GM12878 (cell line): Measurements from ENCODE around the gene C1QL1. TPM values are rescaled to one million over a fixed set of nuclear protein-coding genes. Genes with fewer than 3 reads are reported as not detected.

ENCODE experiments used
- ATAC-seq: fragments of 200-7000 bp; cut with Tn5 transposase; 3 replicates; pipeline ENCODE4 v1.9.1; 2020; ENCODE audit warnings: mild to moderate bottlenecking, moderate library complexity
- BruUV-seq: library from RNA; stranded (reverse); fragments of 400-500 nt; replicated peaks from 2 replicates; lab custom pipeline; 2021; lab: Mats Ljungman, UMichigan
- CTCF ChIA-PET: fragments of 300-600 bp; sonication (Branson Sonifier 250); formaldehyde crosslinking; extraction: SDS; loops from one replicate; lab custom pipeline; 2021; ENCODE audit warnings: inconsistent platforms; lab: Yijun Ruan, JAX
- POLR2A ChIA-PET: fragments of 350-600 bp; formaldehyde crosslinking; extraction: SDS; loops from one replicate; lab custom pipeline; 2021; ENCODE audit warnings: inconsistent platforms; lab: Charles Lee
- RAD21 ChIA-PET: fragments of 300-600 bp; sonication (Branson Sonifier 250); formaldehyde crosslinking; loops from one replicate; lab custom pipeline; 2023; ENCODE audit warnings: antibody characterized with exemption; ENCODE audit not compliant: unreplicated experiment; lab: Charles Lee
- SMC1A ChIA-PET: fragments of 300-600 bp; sonication (Branson Sonifier 250); formaldehyde crosslinking; loops from one replicate; lab custom pipeline; 2023; ENCODE audit not compliant: unreplicated experiment, uncharacterized antibody; lab: Charles Lee
- DNase-seq: peaks from one replicate; pipeline ENCODE4 v3.0.0-alpha.2; 2011; ENCODE audit warnings: low read depth, low spot score
- FAIRE-seq: peaks from 3 replicates; lab custom pipeline; 2011; peaks lifted over from hg19 to GRCh38; lab: Jason Lieb, UNC
- H2AFZ ChIP-seq: 2 replicates; pipeline ENCODE4 v1.6.0; 2011; ENCODE audit warnings: low read depth, low read length, control low read depth; ENCODE audit not compliant: control insufficient read depth
- H3K27ac ChIP-seq: 2 replicates; pipeline ENCODE4 v1.5.1; 2011; ENCODE audit warnings: control low read depth; ENCODE audit not compliant: control insufficient read depth, insufficient read depth
- H3K27me3 ChIP-seq, 2 experiments: replicated peaks in 1 of 2; 2 replicates each; pipeline versions ENCODE4 v1.6.0 to v1.6.1; 2011; ENCODE audit warnings: low read length in 1 of 2; ENCODE audit not compliant: control insufficient read depth in 2 of 2, insufficient read depth in 2 of 2
- H3K36me3 ChIP-seq, 2 experiments: 2 replicates each; pipeline ENCODE4 v1.5.1; 2011; ENCODE audit warnings: low read length in 1 of 2; ENCODE audit not compliant: control insufficient read depth in 2 of 2, insufficient read depth in 2 of 2
- H3K4me1 ChIP-seq: 2 replicates; pipeline ENCODE4 v1.6.1; 2011; ENCODE audit warnings: mild to moderate bottlenecking, low read length, moderate library complexity, mixed read lengths; ENCODE audit not compliant: control insufficient read depth, insufficient read depth
- H3K4me2 ChIP-seq: 2 replicates; pipeline ENCODE4 v1.6.0; 2011; ENCODE audit warnings: control low read depth; ENCODE audit not compliant: control insufficient read depth, insufficient read depth
- H3K4me3 ChIP-seq: fragments of 200-600 bp; sonication (generic); 2 replicates; pipeline ENCODE4 v1.5.1; 2016
- H3K79me2 ChIP-seq: 2 replicates; pipeline ENCODE4 v1.6.0; 2011; ENCODE audit warnings: low read length; ENCODE audit not compliant: control insufficient read depth, insufficient read depth
- H3K9ac ChIP-seq: 2 replicates; pipeline ENCODE4 v1.8.0; 2011; ENCODE audit warnings: low read length, control low read depth, mixed read lengths; ENCODE audit not compliant: control insufficient read depth, insufficient read depth
- H3K9me3 ChIP-seq: replicated peaks from 3 replicates; pipeline ENCODE4 v1.5.1; 2011; ENCODE audit warnings: mild to moderate bottlenecking, low read length; ENCODE audit not compliant: control insufficient read depth, insufficient read depth
- H4K20me1 ChIP-seq: 2 replicates; pipeline ENCODE4 v1.6.0; 2011; ENCODE audit not compliant: control insufficient read depth, insufficient read depth
- EGR1 ChIP-seq, 2 experiments: IDR thresholded peaks; 1 replicate in 1 of 2; 2 replicates in 1 of 2; pipeline ENCODE4 v1.6.1; 2011 to 2012; ENCODE audit warnings: low read depth in 2 of 2, low read length in 2 of 2, borderline replicate concordance in 1 of 2, mild to moderate bottlenecking in 1 of 2, moderate library complexity in 1 of 2
- ETV6 ChIP-seq, 2 experiments: fragments of 450-650 bp in 1 of 2; IDR thresholded peaks in 1 of 2; conservative IDR thresholded peaks in 1 of 2; 2 replicates each; pipeline ENCODE4 v1.6.1; 2014; ENCODE audit warnings: antibody characterized with exemption in 1 of 2, borderline replicate concordance in 1 of 2, low read depth in 1 of 2, mild to moderate bottlenecking in 1 of 2, moderate library complexity in 1 of 2
- IRF4 ChIP-seq: IDR thresholded peaks from 2 replicates; pipeline ENCODE4 v1.6.1; 2011; ENCODE audit warnings: low read depth, low read length
- JUND ChIP-seq: IDR thresholded peaks from 2 replicates; pipeline ENCODE4 v1.6.1; 2012; ENCODE audit warnings: low read depth, mild to moderate bottlenecking, low read length, improper control_type of control experiment, moderate library complexity
- MYB ChIP-seq: fragments of 150-350 bp; IDR thresholded peaks from 2 replicates; pipeline ENCODE4 v1.6.1; 2014; ENCODE audit warnings: mild to moderate bottlenecking, low read depth, low read length, borderline replicate concordance
- NFYA ChIP-seq: IDR thresholded peaks from 2 replicates; pipeline ENCODE4 v1.6.1; 2011; ENCODE audit warnings: low read depth, mild to moderate bottlenecking, low read length, improper control_type of control experiment, borderline replicate concordance
- RB1 ChIP-seq: fragments of 450-650 bp; formaldehyde crosslinking; IDR thresholded peaks from 2 replicates; pipeline ENCODE4 v1.6.1; 2017; ENCODE audit warnings: mild to moderate bottlenecking, borderline replicate concordance
- RBBP5 ChIP-seq: fragments of 200-600 bp; sonication (generic); conservative IDR thresholded peaks from 2 replicates; pipeline ENCODE4 v1.6.1; 2016
- SMC3 ChIP-seq: IDR thresholded peaks from 2 replicates; pipeline ENCODE4 v1.6.1; 2011; ENCODE audit warnings: low read length, improper control_type of control experiment, borderline replicate concordance
- SUPT20H ChIP-seq: IDR thresholded peaks from 2 replicates; pipeline ENCODE4 v1.6.1; 2011; ENCODE audit warnings: low read depth, mild to moderate bottlenecking, low read length, moderate library complexity, borderline replicate concordance; ENCODE audit not compliant: control insufficient read depth
- WGBS: methylation state at CpG from one replicate; pipeline ENCODE4 v1.1.6; 2016; ENCODE audit warnings: low lambda C conversion rate; ENCODE audit not compliant: insufficient replicate concordance, insufficient coverage; ENCODE audit errors: missing lambda C conversion rate; 5-methylcytosine and 5-hydroxymethylcytosine counted together
- in situ Hi-C: fragments of 300-500 bp; cut with MboI; formaldehyde crosslinking; loops from 9 replicates; pipeline ENCODE4 v1.14.3; 2018; ENCODE audit warnings: mixed read lengths
- intact Hi-C: fragments of 100-400 bp; cut with micrococcal nuclease; formaldehyde crosslinking; loops from one replicate; pipeline ENCODE4 v1.14.2; 2022; ENCODE audit not compliant: unreplicated experiment
- polyA plus RNA-seq, 11 experiments: library from polyadenylated mRNA; depleted of rRNA in 4 of 11; unstranded in 6 of 11; stranded (reverse) in 5 of 11; fragments of >200 nt; fragmentation: Nextera tagmentation in 4 of 11; fragmentation: Illumina TruSeq in 1 of 11; extraction: Ambion mirVana in 4 of 11; extraction: Trizol in 1 of 11; gene quantifications; 1 replicate in 1 of 11; 2 replicates in 10 of 11; pipeline versions ENCODE4 v1.2.1 to v1.2.3, GENCODE V29; 2011 to 2016; ENCODE audit warnings: inconsistent platforms in 2 of 11, missing spikeins in 2 of 11, low read depth in 1 of 11
- total RNA-seq, 4 experiments: library from RNA; depleted of rRNA in 3 of 4; stranded (reverse); fragments of >200 nt in 3 of 4; fragmentation: Illumina TruSeq in 1 of 4; extraction: Trizol in 1 of 4; gene quantifications; 2 replicates each; pipeline versions ENCODE4 v1.2.1 to v1.2.3, GENCODE V29; 2013 to 2021
- TF ChIP-seq, protein P1 (sequence below): fragments of 450-650 bp; IDR thresholded peaks from 2 replicates; pipeline ENCODE4 v1.6.1; 2017; ENCODE audit warnings: mild to moderate bottlenecking, low read depth, inconsistent platforms; ENCODE audit not compliant: poor library complexity, severe bottlenecking
- TF ChIP-seq, protein P2 (sequence below): IDR thresholded peaks from 2 replicates; pipeline ENCODE4 v1.6.1; 2011; ENCODE audit warnings: borderline replicate concordance, low read depth, mild to moderate bottlenecking, moderate library complexity, mixed read lengths, low read length; ENCODE audit not compliant: insufficient read depth; ENCODE audit errors: extremely low read length

Gene C1QL1
- total and polyA plus RNA-seq, 10 of the 15 experiments (the other 5 are each of a cell fraction or from before 2014, with no cell fraction given), result not detected

DNA sequence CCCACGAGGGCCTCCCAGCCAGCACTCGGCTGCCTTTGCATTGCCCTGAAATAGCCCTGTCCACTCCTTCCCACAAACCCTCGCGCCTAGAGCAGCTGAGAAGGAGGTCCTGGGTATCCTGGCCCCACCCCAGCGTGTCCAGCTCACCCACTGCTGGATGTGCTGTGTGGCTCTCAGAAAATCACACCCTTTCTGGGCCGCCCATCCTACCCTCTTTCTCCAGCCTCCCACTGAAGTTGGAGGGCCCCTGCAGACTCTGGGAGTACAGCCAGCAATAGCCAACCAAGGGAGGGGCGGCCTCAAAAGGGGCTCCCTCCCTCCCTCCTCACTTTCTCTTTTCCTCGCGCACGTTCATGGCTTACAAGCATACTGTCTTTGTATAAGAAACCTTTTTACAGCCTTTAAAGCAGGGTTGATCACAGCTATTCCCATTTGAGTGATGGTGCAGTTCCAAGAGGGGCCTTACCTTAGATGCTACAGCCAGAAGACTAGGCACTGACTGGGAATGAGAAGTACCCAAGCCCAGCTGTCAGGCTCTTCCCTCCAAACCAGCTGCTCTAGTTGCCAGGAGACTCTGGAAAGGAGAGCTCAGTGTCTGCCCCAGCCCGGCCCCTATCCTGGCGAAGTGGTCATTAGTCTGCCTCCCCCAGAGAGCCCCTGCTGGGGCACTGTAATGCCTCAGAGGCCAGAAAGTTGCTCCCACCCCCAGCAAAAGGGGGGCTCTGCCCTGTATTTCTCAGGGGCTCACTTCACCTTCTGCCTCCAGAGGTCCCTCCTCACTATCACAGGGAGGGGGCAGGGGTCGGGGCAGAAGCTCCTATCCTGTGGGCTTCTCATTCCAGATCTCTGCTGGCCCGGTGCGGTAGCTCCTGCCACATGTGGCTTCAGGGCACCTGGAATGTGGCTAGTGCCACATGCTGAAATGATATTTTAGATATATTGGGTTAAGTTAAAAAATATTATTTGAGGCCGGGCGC, 45.2 kb upstream of the C1QL1 start:
- in situ Hi-C loops, result no loop called here
- Histone ChIP-seq H3K27ac (no peak overlapping the region), H3K4me2 (no peak overlapping the region), H3K36me3 (no peaks in the 10 kb centered on the region), H4K20me1 (no peaks in the 10 kb centered on the region), H3K9me3 (no peaks in the 10 kb centered on the region), H3K27me3 (no peaks in the 10 kb centered on the region; a peak in 2 of 4 replicates), H3K9ac (no peak overlapping the region), H3K79me2 (no peaks in the 10 kb centered on the region), H3K4me3 (no peak overlapping the region), H3K4me1 (no peaks in the 10 kb centered on the region), H2AFZ (no peak overlapping the region)
- SMC1A ChIA-PET, result interaction anchor here (0.7 kb wide), 1 partner anchor 93 kb away, joined by 3 read pairs; no protein-coding TSS in a partner anchor
- no TSS peak for BruUV-seq
- CTCF ChIA-PET, result interaction anchor here (4.1 kb wide), 1 partner anchor 93 kb away, joined by 13 read pairs; no protein-coding TSS in a partner anchor
- RAD21 ChIA-PET, result interaction anchor here (1.1 kb wide), 1 partner anchor 99 kb away, joined by 3 read pairs; no protein-coding TSS in a partner anchor
- no peak for DNase-seq
- FAIRE-seq, result no peak
- whole genome bisulfite sequencing, result 47% methylated on average over 17 of the region's 17 CpGs
- TF ChIP-seq NFYA (no peak), RB1 (no peak), IRF4 (no peak), SUPT20H (no peak)
- POLR2A ChIA-PET, result no interaction called here
- intact Hi-C loops, result no loop called here
- no peak for ATAC-seq

DNA sequence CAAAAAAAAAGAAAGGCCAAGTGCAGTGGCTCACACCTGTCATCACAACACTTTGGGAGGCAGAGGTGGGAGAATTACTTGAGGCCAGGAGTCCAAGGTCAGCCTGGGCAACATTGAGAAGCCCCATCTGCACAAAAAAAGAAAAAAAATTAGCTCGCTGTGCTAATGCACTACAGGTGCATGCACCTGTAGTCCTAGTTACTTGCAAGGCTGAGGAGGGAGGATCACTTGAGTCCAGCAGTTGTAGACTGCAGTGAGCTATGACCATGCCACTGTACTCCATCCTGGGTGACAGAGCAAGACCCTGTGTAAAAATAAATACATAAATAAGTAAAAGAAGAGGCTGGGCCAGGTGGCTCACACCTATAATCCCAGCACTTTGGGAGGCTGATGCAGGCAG, 43.7 kb upstream of the C1QL1 start:
- 0% methylated on average over 1 of the region's 1 CpG for WGBS
- POLR2A ChIA-PET, result no interaction called here
- TF ChIP-seq EGR1 (IDR thresholded peaks at IDR 0.05; ENCODE audit: borderline replicate concordance in 1 of 2, low read depth in 2 of 2, low read length in 2 of 2) (no peak), JUND (no peak), ETV6 (conservative IDR thresholded peaks at IDR 0.05 in 1 of 2, IDR thresholded peaks at IDR 0.05 in 1 of 2; ENCODE audit: borderline replicate concordance in 1 of 2, low read depth in 1 of 2) (no peak), RBBP5 (no peak), MYB (no peak), SMC3 (no peak)
- TF ChIP-seq, protein P1, sequence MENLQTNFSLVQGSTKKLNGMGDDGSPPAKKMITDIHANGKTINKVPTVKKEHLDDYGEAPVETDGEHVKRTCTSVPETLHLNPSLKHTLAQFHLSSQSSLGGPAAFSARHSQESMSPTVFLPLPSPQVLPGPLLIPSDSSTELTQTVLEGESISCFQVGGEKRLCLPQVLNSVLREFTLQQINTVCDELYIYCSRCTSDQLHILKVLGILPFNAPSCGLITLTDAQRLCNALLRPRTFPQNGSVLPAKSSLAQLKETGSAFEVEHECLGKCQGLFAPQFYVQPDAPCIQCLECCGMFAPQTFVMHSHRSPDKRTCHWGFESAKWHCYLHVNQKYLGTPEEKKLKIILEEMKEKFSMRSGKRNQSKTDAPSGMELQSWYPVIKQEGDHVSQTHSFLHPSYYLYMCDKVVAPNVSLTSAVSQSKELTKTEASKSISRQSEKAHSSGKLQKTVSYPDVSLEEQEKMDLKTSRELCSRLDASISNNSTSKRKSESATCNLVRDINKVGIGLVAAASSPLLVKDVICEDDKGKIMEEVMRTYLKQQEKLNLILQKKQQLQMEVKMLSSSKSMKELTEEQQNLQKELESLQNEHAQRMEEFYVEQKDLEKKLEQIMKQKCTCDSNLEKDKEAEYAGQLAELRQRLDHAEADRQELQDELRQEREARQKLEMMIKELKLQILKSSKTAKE, result no peak
- TF ChIP-seq, protein P2, sequence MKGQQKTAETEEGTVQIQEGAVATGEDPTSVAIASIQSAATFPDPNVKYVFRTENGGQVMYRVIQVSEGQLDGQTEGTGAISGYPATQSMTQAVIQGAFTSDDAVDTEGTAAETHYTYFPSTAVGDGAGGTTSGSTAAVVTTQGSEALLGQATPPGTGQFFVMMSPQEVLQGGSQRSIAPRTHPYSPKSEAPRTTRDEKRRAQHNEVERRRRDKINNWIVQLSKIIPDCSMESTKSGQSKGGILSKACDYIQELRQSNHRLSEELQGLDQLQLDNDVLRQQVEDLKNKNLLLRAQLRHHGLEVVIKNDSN, result no peak

More for the DNA sequence above, 43.7 kb upstream of the C1QL1 start:
- Histone ChIP-seq H3K36me3 (no peaks in the 10 kb centered on the region), H3K27ac (no peak overlapping the region), H3K4me3 (no peak overlapping the region), H3K27me3 (no peaks in the 10 kb centered on the region; a peak in 2 of 4 replicates), H3K9me3 (no peaks in the 10 kb centered on the region), H3K4me1 (no peaks in the 10 kb centered on the region), H3K9ac (no peak overlapping the region), H3K79me2 (no peaks in the 10 kb centered on the region), H2AFZ (no peak overlapping the region), H3K4me2 (no peak overlapping the region), H4K20me1 (no peaks in the 10 kb centered on the region)
- CTCF ChIA-PET, result interaction anchor here (0.8 to 4.1 kb wide), 3 partner anchors 9 to 117 kb away, joined by 3 to 14 read pairs (median 13); no protein-coding TSS in a partner anchor
- DNase-seq (no peak), FAIRE-seq (no peak), ATAC-seq (no peak)
- RAD21 ChIA-PET, result no interaction called here
- SMC1A ChIA-PET, result no interaction called here
- no TSS peak for BruUV-seq
- intact Hi-C loops, result no loop called here
- in situ Hi-C loops, result no loop called here
